Mammary epithelial cell (primary cell): Measurements from ENCODE around the gene MIF4GD.

ENCODE experiments used
- EZH2 ChIP-seq: IDR thresholded peaks from 2 replicates; pipeline ENCODE4 v1.6.1; 2012; ENCODE audit warnings: low read length, inconsistent platforms, borderline replicate concordance
- TF ChIP-seq, protein P1 (sequence below), 2 donors: IDR thresholded peaks in 1 of 2; conservative IDR thresholded peaks in 1 of 2; 2 replicates each; pipeline ENCODE4 v1.5.1; 2011 to 2012; ENCODE audit warnings: inconsistent platforms in 2 of 2, low read length in 2 of 2, mild to moderate bottlenecking in 2 of 2, control low read depth in 1 of 2, low read depth in 1 of 2; ENCODE audit not compliant: insufficient read depth in 1 of 2; ENCODE audit errors: extremely low read depth in 1 of 2

GRCh38 chr17:75219815-75220214, 51.2 kb downstream of the MIF4GD start:
- TF ChIP-seq, protein P1, sequence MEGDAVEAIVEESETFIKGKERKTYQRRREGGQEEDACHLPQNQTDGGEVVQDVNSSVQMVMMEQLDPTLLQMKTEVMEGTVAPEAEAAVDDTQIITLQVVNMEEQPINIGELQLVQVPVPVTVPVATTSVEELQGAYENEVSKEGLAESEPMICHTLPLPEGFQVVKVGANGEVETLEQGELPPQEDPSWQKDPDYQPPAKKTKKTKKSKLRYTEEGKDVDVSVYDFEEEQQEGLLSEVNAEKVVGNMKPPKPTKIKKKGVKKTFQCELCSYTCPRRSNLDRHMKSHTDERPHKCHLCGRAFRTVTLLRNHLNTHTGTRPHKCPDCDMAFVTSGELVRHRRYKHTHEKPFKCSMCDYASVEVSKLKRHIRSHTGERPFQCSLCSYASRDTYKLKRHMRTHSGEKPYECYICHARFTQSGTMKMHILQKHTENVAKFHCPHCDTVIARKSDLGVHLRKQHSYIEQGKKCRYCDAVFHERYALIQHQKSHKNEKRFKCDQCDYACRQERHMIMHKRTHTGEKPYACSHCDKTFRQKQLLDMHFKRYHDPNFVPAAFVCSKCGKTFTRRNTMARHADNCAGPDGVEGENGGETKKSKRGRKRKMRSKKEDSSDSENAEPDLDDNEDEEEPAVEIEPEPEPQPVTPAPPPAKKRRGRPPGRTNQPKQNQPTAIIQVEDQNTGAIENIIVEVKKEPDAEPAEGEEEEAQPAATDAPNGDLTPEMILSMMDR (conservative IDR thresholded peaks at IDR 0.05 in 1 of 2, IDR thresholded peaks at IDR 0.05 in 1 of 2; ENCODE audit: extremely low read depth in 1 of 2, insufficient read depth in 1 of 2, low read depth in 1 of 2, low read length in 2 of 2), result no peak
- no peak for TF ChIP-seq EZH2
